Small intestine (tissue), 7 donors: ENCODE measurements around the gene TMC6. TPM values are rescaled to one million over a fixed set of nuclear protein-coding genes. Genes with fewer than 3 reads are reported as not detected.

ENCODE experiments used
- DNase-seq, 2 donors: peaks; one replicate each; pipeline versions ENCODE4 v3.0.0 to v3.0.0-alpha.2; 2013
- FAIRE-seq: peaks from 2 replicates; lab custom pipeline; 2012; peaks lifted over from hg19 to GRCh38; lab: Jason Lieb, UNC
- H3K27ac ChIP-seq, 3 donors: one replicate each; pipeline ENCODE4 v1.5.1; 2013; ENCODE audit warnings: low read length in 2 of 3, mild to moderate bottlenecking in 2 of 3, control low read depth in 1 of 3, inconsistent platforms in 1 of 3, low read depth in 1 of 3, moderate library complexity in 1 of 3
- H3K27me3 ChIP-seq, 3 donors: one replicate each; pipeline ENCODE4 v1.6.1; 2013; ENCODE audit warnings: low read length in 3 of 3, inconsistent platforms in 1 of 3; ENCODE audit not compliant: control insufficient read depth in 3 of 3, insufficient read depth in 3 of 3
- H3K36me3 ChIP-seq, 3 donors: one replicate each; pipeline ENCODE4 v1.6.1; 2013; ENCODE audit warnings: low read length in 3 of 3, inconsistent platforms in 1 of 3, low read depth in 1 of 3, mild to moderate bottlenecking in 1 of 3, moderate library complexity in 1 of 3; ENCODE audit not compliant: control insufficient read depth in 3 of 3, insufficient read depth in 2 of 3
- H3K4me1 ChIP-seq, 3 donors: one replicate each; pipeline ENCODE4 v1.6.1; 2013; ENCODE audit warnings: low read length in 2 of 3, inconsistent platforms in 1 of 3, low read depth in 1 of 3, mild to moderate bottlenecking in 1 of 3, moderate library complexity in 1 of 3; ENCODE audit not compliant: control insufficient read depth in 3 of 3, insufficient read depth in 2 of 3
- H3K4me3 ChIP-seq, 3 donors: one replicate each; pipeline ENCODE4 v1.5.1; 2013; ENCODE audit warnings: low read length in 3 of 3, control low read depth in 1 of 3, inconsistent platforms in 1 of 3, low read depth in 1 of 3, mild to moderate bottlenecking in 1 of 3, moderate library complexity in 1 of 3
- H3K9me3 ChIP-seq, 2 donors: one replicate each; pipeline ENCODE4 v1.6.1; 2013; ENCODE audit warnings: low read depth in 1 of 2, low read length in 1 of 2; ENCODE audit not compliant: control insufficient read depth in 2 of 2, insufficient read depth in 1 of 2
- WGBS, 3 donors: extraction: QIAGEN DNeasy Blood & Tissue Kit; methylation state at CpG; one replicate each; pipeline ENCODE4 v1.1.7; 2013; 5-methylcytosine and 5-hydroxymethylcytosine counted together
- polyA plus RNA-seq, 4 donors: library from polyadenylated mRNA; stranded (reverse) in 3 of 4; unstranded in 1 of 4; fragments of 200-250 nt in 3 of 4; fragments of 120-200 nt in 1 of 4; gene quantifications; one replicate each; pipeline versions ENCODE4 v1.2.1 to v1.2.3, GENCODE V29; 2013
- donor health status: healthy with polysubstance abuse.
- donor health status: control.
- donor health status: control.
- donor health status: Bipolar disorder and iron deficiency.
- donor health status: healthy.

The TMC6 gene
- polyA plus RNA-seq, 4 donors: 29.7 to 69.6 (median 50.5) TPM

DNA sequence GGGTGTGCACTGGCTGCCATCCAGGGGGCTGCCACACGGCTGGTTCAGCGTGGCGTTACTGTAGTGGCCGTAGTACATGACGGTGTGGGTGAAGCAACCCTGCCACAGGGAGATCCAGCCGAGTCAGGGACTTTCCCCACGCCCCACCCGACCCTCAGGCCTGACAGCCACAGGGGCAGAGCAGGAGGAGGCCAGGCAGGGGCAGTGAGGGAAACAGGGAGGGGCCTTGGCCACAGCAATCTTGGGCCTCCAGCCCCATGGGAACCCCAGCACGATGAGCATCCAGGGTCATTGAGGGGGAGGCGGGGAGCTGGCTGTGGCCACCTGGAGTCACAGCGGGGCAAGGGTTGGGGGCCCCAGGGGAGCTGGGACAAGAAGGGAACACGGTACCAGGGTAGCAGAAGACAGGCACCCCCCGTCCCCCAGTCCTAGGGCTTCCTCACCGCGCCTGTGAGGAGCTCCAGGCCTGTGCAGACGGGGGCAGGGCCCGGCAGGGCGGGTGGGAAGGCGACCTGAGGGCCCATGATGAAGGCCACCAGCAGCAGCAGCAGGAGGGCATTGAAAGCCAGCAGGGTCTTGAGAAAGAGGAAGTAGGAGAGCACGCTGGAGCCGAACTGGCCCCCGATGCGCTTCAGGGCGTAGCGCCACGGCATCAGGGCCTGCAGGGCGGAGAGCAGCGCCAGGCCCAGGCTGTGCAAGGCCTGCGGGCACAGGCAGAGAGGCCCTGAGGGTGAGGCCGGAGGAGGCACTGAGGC, 4.3 kb downstream of the TMC6 start:
- Histone ChIP-seq H3K27me3 (no peaks in the 10 kb centered on the region), H3K4me3 (peak overlapping the region in 1 of 3 donors; percentile 6), H3K9me3 (no peaks in the 10 kb centered on the region), H3K4me1 (peaks cover 2 to 27% (median 6%) of the 10 kb centered on the region in 3 donors), H3K27ac (peak overlapping the region in 2 of 3 donors; percentile 9 to 33), H3K36me3 (peaks cover 11 to 75% (median 15%) of the 10 kb centered on the region in 3 donors)
- WGBS, 3 donors: 70 to 81% (median 74%) methylated on average over 24 to 30 of the region's 30 CpGs
- no peak for FAIRE-seq
- no peak for DNase-seq

GRCh38 chr17:78123258-78123929, 5.2 kb downstream of the TMC6 start:
- Histone ChIP-seq H3K4me1 (peaks cover 2 to 23% (median 6%) of the 10 kb centered on the region in 3 donors), H3K36me3 (peaks cover 13 to 83% (median 15%) of the 10 kb centered on the region in 3 donors), H3K9me3 (no peaks in the 10 kb centered on the region), H3K4me3 (no peak overlapping the region), H3K27ac (peak overlapping the region in 1 of 3 donors; percentile 33), H3K27me3 (no peaks in the 10 kb centered on the region)
- DNase-seq (no peak), FAIRE-seq (no peak)
- 96 to 97% (median 97%) methylated on average over 5 of the region's 5 CpGs for WGBS, 3 donors

GRCh38 chr17:78122931-78123249, 5.7 kb downstream of the TMC6 start:
- no peaks in the 10 kb centered on the region for H3K27me3 ChIP-seq
- peaks cover 2 to 22% (median 6%) of the 10 kb centered on the region in 3 donors for H3K4me1 ChIP-seq
- WGBS, 3 donors: 88 to 96% (median 93%) methylated on average over 4 of the region's 4 CpGs
- peaks cover 13 to 86% (median 15%) of the 10 kb centered on the region in 3 donors for H3K36me3 ChIP-seq
- FAIRE-seq (no peak), DNase-seq (no peak)
- H3K9me3 ChIP-seq: no peaks in the 10 kb centered on the region
- H3K27ac ChIP-seq: no peak overlapping the region
- H3K4me3 ChIP-seq: no peak overlapping the region

DNA sequence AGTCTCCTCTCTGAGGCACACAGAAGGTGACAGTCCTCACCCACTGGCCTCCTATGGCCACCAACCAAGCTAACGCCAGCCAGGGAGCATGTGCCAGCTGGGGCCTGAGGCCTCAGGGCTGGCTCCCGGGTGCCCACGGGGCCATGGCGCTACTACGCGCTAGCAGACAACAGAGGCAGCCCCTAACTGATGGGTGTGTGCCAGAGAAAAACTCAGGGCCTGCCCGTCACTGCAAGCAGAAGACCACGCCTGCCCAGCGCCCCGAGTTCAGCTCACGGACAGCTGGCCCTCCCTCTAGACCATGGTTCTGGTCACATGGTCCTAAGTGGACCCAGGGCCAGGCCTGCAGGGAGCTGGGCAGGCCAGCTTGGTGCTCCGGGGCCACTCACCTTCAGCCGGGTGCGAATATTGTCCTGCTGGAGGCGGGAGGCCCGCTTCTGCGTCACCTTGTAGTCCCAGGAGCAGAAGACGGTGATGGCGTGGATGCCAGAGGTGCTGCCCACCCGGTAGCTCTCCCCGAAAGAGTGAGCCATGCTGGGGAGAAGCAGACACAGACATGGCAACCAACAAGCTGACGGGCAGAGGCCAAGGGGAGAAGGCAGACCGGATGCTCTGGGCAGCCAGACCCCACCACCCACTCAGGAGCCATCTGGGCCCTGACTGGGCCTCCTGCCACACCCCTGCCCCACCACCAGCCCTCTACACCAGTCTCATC, 6.2 kb downstream of the TMC6 start:
- no peaks in the 10 kb centered on the region for H3K9me3 ChIP-seq
- DNase-seq (no peak), FAIRE-seq (no peak)
- peaks cover 2 to 21% (median 6%) of the 10 kb centered on the region in 3 donors for H3K4me1 ChIP-seq
- H3K27me3 ChIP-seq: no peaks in the 10 kb centered on the region
- H3K27ac ChIP-seq: peak overlapping the region in 1 of 3 donors; percentile 76
- 79 to 85% (median 82%) methylated on average over 22 to 23 of the region's 23 CpGs for WGBS, 3 donors
- H3K4me3 ChIP-seq: no peak overlapping the region
- peaks cover 13 to 91% (median 15%) of the 10 kb centered on the region in 3 donors for H3K36me3 ChIP-seq

- Histone ChIP-seq H3K9me3 (no peaks in the 10 kb centered on the region), H3K27ac (peak overlapping the region in 2 of 3 donors; percentile 54 to 76), H3K36me3 (peaks cover 13 to 93% (median 15%) of the 10 kb centered on the region in 3 donors), H3K4me1 (peaks cover 1 to 19% (median 2%) of the 10 kb centered on the region in 3 donors), H3K27me3 (no peaks in the 10 kb centered on the region), H3K4me3 (peak overlapping the region in 1 of 3 donors; percentile 32)
- 67 to 73% (median 72%) methylated on average over 11 of the region's 11 CpGs for WGBS, 3 donors
- no peak for DNase-seq
- FAIRE-seq: no peak
Measured at GRCh38 chr17:78121801-78122215, 6.7 kb downstream of the TMC6 start.

DNA sequence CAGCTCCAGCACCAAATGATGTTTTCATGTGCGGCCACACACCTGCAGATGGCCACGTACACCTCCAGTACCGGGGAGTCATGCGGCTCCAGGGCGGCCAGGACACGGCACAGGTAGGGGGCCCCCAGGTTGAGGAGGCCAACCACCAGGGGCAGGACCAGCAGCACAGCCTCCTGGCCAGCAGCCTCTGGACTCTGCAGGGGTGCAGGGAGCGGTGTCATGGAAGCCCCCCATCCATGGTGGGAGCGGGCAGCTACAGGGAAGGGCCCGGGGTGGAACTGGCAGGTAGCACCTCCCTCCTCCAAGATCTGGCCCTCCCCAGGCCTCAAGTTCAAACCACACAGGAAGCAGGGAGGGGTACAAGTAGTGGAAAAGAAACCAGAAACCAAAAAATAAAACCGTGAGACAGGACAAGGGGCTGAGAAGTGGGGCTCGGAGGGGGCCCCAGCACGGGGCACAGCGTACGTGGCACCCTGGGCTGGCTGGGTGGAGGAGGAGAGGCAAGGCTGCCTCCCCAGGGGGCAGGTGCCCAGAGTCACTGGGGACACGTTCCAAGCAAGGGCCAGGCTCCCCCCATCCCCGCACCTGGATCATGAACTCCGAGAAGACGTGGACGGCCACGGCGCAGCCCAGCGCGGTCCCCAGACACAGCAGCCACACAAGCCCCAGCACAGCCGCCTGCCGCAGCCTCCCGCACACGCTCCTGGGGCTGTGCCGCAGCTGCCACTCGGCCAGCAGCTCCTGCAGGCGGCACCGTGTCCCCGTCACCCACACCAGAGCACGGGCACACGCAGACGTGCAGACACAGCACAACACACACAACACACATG, 7.4 kb downstream of the TMC6 start:
- Histone ChIP-seq H3K27ac (peak overlapping the region in 2 of 3 donors; percentile 54 to 76), H3K36me3 (peaks cover 12 to 93% (median 13%) of the 10 kb centered on the region in 3 donors), H3K4me1 (peaks cover 0 to 17% (median 0%) of the 10 kb centered on the region in 3 donors), H3K27me3 (no peaks in the 10 kb centered on the region), H3K9me3 (no peaks in the 10 kb centered on the region), H3K4me3 (peak overlapping the region in 1 of 3 donors; percentile 32)
- FAIRE-seq (no peak), DNase-seq (peak in 1 of 2 donors; percentile 56)
- WGBS, 3 donors: 72 to 87% (median 75%) methylated on average over 25 to 35 of the region's 35 CpGs

GRCh38 chr17:78120537-78120936, 8.0 kb downstream of the TMC6 start:
- no peak overlapping the region for H3K27ac ChIP-seq
- no peak for DNase-seq
- WGBS, 3 donors: 93 to 95% (median 94%) methylated on average over 13 of the region's 13 CpGs

More at GRCh38 chr17:78120537-78120936, 8.0 kb downstream of the TMC6 start:
- peaks cover 0 to 11% (median 0%) of the 10 kb centered on the region in 3 donors for H3K4me1 ChIP-seq
- H3K27me3 ChIP-seq: no peaks in the 10 kb centered on the region
- no peak for FAIRE-seq
- H3K36me3 ChIP-seq: peaks cover 11 to 89% (median 13%) of the 10 kb centered on the region in 3 donors
- H3K9me3 ChIP-seq: no peaks in the 10 kb centered on the region
- no peak overlapping the region for H3K4me3 ChIP-seq
